ENCODE results near the gene FBN1. TPM values are rescaled to one million over a fixed set of nuclear protein-coding genes. Genes with fewer than 3 reads are reported as not detected.

Gene FBN1
- total and polyA plus RNA-seq, 2 experiments from 2014 or later = 2.1 to 5.3 TPM

DNA sequence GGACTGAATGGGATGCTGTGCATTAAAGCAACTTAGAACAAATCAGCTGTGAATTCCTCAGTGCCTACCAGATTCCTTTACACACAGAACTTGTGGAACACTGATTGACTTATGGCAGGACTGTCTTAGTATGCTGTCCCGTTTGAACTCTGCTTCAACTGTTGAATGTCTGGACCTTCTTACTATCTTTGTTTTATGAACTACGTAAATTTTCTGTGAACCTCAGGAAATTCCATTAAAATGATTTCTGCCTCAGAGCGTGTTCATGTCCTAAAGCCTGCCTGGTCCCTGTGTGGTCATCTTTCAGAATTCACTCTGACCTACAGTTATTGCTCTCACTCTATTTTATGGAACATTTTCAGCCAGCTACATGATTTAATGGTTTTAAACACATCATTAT, 29.4 kb upstream of the FBN1 start:
- Histone ChIP-seq H3K4me1 (ENCODE audit: low read depth) (no peaks in the 10 kb centered on the region), H3K4me3 (no peak overlapping the region), H3K27ac (no peak overlapping the region), H3K27me3 (no peaks in the 10 kb centered on the region), H3K9me3 (ENCODE audit: low read depth) (no peaks in the 10 kb centered on the region), H3K36me3 (no peaks in the 10 kb centered on the region)
- TF ChIP-seq, protein P1, sequence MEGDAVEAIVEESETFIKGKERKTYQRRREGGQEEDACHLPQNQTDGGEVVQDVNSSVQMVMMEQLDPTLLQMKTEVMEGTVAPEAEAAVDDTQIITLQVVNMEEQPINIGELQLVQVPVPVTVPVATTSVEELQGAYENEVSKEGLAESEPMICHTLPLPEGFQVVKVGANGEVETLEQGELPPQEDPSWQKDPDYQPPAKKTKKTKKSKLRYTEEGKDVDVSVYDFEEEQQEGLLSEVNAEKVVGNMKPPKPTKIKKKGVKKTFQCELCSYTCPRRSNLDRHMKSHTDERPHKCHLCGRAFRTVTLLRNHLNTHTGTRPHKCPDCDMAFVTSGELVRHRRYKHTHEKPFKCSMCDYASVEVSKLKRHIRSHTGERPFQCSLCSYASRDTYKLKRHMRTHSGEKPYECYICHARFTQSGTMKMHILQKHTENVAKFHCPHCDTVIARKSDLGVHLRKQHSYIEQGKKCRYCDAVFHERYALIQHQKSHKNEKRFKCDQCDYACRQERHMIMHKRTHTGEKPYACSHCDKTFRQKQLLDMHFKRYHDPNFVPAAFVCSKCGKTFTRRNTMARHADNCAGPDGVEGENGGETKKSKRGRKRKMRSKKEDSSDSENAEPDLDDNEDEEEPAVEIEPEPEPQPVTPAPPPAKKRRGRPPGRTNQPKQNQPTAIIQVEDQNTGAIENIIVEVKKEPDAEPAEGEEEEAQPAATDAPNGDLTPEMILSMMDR (IDR thresholded peaks at IDR 0.05; ENCODE audit: low read depth, low read length) = no peak
- peak in 1 of 2 donors; percentile 64 for DNase-seq (ENCODE audit: low read depth in 1 of 2, low spot score in 1 of 2)

DNA sequence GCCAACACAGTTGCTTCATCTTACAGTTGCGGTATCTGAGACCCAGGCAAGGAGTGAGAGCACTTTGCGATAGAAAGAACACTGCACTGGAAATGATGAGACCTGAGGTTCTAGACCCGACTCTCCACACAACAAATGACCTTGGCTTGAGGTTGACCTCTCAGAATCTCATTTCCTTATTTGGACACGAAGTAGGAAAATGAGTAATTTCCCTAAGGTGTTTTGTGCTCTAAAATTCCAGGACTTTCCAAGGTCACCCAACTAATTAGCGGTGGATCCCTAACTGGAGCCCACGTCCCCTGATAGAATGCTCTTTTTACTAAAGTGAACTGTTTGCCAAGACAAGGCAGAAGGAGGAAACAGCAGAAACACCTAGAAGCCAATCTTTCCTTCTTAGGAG, 26.7 kb upstream of the FBN1 start:
- no peak overlapping the region for H3K4me3 ChIP-seq
- H3K4me1 ChIP-seq (ENCODE audit: low read depth) = no peaks in the 10 kb centered on the region
- no peaks in the 10 kb centered on the region for H3K27me3 ChIP-seq
- H3K9me3 ChIP-seq (ENCODE audit: low read depth) = no peaks in the 10 kb centered on the region
- no peaks in the 10 kb centered on the region for H3K36me3 ChIP-seq
- H3K27ac ChIP-seq = no peak overlapping the region
- TF ChIP-seq, protein P1 (IDR thresholded peaks at IDR 0.05; ENCODE audit: low read depth, low read length) = no peak
- DNase-seq (ENCODE audit: low read depth in 1 of 2, low spot score in 1 of 2) = no peak

DNA sequence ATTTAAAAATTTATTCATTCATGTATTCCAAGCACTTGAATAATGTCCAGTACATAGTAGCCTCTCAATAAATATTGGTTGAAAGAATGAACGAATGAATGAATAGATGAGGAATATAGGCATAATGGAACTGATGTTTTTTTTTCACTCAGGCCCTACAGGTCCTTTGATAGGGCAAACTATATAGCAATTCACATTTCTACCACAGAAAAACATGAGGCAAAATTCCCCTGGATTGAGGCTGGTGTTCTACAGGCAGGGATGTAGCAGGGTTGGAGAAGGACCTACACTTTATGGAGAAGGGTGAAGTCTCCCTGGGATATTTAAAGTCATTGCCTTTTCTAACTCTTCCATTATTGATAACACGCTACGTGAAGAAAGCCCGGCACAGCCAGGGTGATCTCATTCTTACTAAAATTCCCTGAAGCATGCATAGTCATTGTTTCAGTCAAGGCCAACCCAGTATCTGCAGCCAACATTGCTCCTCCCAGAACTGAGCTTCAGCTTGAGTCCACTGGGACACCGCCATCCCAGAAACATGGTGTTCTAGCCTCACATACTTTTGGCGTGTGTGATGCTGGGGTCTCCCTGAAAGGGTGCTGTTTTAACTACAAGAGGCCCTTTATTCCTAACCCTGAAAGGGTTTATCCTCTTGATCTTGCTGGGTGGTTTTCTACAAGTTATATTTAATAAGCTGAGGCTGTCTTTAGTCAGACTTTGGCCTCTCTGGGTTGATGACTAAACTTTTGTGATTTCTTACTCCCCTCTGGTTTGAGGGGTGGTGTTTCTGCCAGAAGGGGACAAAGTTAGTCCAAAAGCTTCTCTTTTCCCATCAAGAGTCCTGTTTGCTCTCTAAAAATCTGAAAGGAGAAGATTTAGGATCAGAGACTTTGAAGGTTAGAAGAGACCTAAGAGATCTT, 25.9 kb upstream of the FBN1 start:
- H3K27me3 ChIP-seq = no peaks in the 10 kb centered on the region
- H3K36me3 ChIP-seq = no peaks in the 10 kb centered on the region
- H3K4me3 ChIP-seq = no peak overlapping the region
- DNase-seq (ENCODE audit: low read depth in 1 of 2, low spot score in 1 of 2) = peak in 1 of 2 donors; percentile 81
- no peak overlapping the region for H3K27ac ChIP-seq
- TF ChIP-seq, protein P1 (IDR thresholded peaks at IDR 0.05; ENCODE audit: low read depth, low read length) = no peak
- H3K9me3 ChIP-seq (ENCODE audit: low read depth) = no peaks in the 10 kb centered on the region
- no peaks in the 10 kb centered on the region for H3K4me1 ChIP-seq (ENCODE audit: low read depth)

DNA sequence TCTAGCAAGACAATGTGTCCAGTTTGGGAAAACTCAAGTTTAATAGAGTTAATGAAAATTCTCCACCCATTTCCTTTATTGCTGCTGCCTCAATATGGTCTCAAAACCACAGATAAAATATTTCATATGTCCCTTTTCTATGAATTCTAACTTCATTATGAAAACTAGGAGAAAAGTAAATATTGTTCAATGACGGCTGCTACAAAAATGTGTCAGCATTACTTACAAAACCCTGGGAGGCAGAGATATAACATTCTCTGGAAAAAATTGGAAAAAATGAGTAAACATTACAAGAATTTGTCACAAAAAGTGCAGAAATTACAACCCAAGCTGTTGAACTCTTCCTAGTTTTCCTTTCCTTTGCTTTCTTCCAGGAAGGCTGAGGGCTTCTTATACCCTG, 22.2 kb upstream of the FBN1 start:
- H3K9me3 ChIP-seq (ENCODE audit: low read depth) = no peaks in the 10 kb centered on the region
- no peaks in the 10 kb centered on the region for H3K36me3 ChIP-seq
- no peaks in the 10 kb centered on the region for H3K4me1 ChIP-seq (ENCODE audit: low read depth)
- DNase-seq (ENCODE audit: low read depth in 1 of 2, low spot score in 1 of 2) = peak in 1 of 2 donors; percentile 70
- H3K27me3 ChIP-seq = no peaks in the 10 kb centered on the region
- no peak overlapping the region for H3K4me3 ChIP-seq
- no peak overlapping the region for H3K27ac ChIP-seq
- TF ChIP-seq, protein P1 (IDR thresholded peaks at IDR 0.05; ENCODE audit: low read depth, low read length) = no peak

DNA sequence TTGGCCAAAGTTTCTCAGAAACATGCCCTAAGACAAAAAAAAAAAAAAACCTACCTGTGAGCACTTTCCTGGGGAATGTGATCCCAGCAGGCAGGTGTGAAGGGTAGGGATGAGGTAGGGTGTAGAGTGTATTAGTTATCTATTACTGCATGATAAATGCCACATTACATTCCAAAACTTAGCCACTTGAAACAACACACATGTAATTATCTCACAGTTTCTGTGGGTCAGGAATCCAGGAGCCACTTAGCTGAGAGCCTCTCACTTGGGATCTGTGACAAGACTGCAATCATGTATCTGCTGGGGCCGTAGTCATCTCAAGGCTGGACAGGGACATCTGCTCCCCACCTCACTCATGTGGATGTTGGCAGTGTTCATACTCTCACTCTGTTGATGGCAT, 18.9 kb upstream of the FBN1 start:
- Histone ChIP-seq H3K27ac (no peak overlapping the region), H3K4me1 (ENCODE audit: low read depth) (no peaks in the 10 kb centered on the region), H3K4me3 (no peak overlapping the region), H3K36me3 (no peaks in the 10 kb centered on the region), H3K27me3 (no peaks in the 10 kb centered on the region), H3K9me3 (ENCODE audit: low read depth) (no peaks in the 10 kb centered on the region)
- DNase-seq (ENCODE audit: low read depth in 1 of 2, low spot score in 1 of 2) = no peak
- TF ChIP-seq, protein P1 (IDR thresholded peaks at IDR 0.05; ENCODE audit: low read depth, low read length) = no peak
